Measurements from ENCODE around the gene DNAJC3. TPM values are rescaled to one million over a fixed set of nuclear protein-coding genes. Genes with fewer than 3 reads are reported as not detected.
A peak's percentile ranks its signal among the peaks of the same experiment; 100 is the strongest.

Gene DNAJC3
- polyA plus RNA-seq, 1 of the 3 experiments (the other 2 are of a cell fraction), result 5.8 TPM

DNA sequence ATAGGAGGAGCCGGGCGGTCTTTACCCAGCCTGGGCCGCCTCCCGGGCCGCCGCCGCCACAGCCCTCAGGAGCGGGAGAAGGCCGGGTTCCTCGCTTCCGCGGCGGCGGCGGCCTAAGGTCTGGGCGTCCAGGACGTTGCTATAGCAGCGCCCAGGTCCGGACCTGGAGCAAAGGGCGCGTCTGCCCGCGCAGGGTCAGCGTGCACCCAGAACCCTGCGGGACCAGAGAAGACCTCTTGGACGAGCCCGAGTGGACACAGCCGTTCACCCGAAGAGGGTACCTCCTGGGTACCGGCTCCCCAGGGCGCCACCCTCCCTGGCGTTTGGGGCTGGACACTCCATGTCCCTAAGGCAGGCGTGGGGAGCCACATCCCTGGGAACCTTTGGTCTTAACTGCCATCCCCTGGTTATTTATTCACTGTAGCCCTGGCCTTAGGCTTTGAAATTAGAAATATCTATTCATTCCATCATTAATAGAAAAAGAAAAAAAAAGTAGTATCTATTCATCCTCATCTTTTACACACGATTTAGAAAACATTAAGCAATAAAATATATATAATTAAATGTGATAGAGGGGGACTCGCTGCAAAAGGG, 34.8 kb upstream of the DNAJC3 start:
- 0 out of 2 replicates have a peak, but pooled peaks have one; percentile 27 for TF ChIP-seq SIN3A (IDR thresholded peaks at IDR 0.05; ENCODE audit: borderline replicate concordance, low read depth, low read length)
- no peak for TF ChIP-seq POLR2AphosphoS5 (IDR thresholded peaks at IDR 0.05; ENCODE audit: low read depth, low read length)
- no peak for TF ChIP-seq YY1 (IDR thresholded peaks at IDR 0.05; ENCODE audit: low read depth)

DNA sequence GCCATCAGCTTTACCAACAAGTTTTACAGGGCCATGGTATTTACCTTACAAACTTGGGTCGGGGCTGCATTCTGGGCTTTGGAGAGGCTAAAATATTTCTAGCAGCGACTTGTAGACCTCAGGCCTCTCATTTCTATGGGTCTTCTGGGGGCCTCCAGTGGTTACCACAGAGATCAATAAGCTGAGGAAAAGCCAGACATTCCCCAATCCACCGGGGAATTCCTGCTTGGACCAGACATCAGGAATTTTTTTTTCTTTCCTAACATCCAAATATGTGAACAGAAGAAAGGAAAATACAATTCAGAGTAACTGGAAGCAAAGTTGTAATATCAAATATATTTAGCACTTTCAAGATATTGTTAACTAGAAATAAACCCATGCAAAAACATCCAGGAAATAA, 33.9 kb upstream of the DNAJC3 start:
- Histone ChIP-seq H3K27ac (ENCODE audit: low read depth in 2 of 2, low read length in 1 of 2) (peak overlapping the region in 1 of 2 experiments; percentile 64; a peak in 2 of 4 replicates), H2AFZ (ENCODE audit: low read depth) (no peak overlapping the region), H3K27me3 (ENCODE audit: insufficient read depth) (no peaks in the 10 kb centered on the region), H3K79me2 (ENCODE audit: insufficient read depth) (peaks cover 41% of the 10 kb centered on the region), H3K36me3 (replicated peaks in 1 of 2; ENCODE audit: control insufficient read depth in 1 of 2, insufficient read depth in 2 of 2, low read length in 1 of 2) (peaks cover 18 to 29% of the 10 kb centered on the region in 2 experiments), H3F3A (replicated peaks; ENCODE audit: insufficient read depth) (peaks cover 8% of the 10 kb centered on the region), H3K4me1 (ENCODE audit: control insufficient read depth in 1 of 2, insufficient read depth in 2 of 2, low read depth in 1 of 2, low read length in 1 of 2) (peaks cover 0 to 21% of the 10 kb centered on the region in 2 experiments; a peak in 2 of 4 replicates), H3K4me3 (ENCODE audit: low read depth in 2 of 2, low read length in 1 of 2) (peak overlapping the region; percentile 79 to 85), H3K9me3 (no peaks in the 10 kb centered on the region), H3K9ac (peak overlapping the region; percentile 73; the same call in 1 of the 2 replicates), H3K4me2 (peak overlapping the region; percentile 99), H4K20me1 (ENCODE audit: insufficient read depth) (no peaks in the 10 kb centered on the region; the same call in 1 of the 2 replicates), H3K9me2 (no peaks in the 10 kb centered on the region)
- ChIA-PET POLR2A (interaction anchor here (0.7 kb wide), 1 partner anchor 34 kb away, joined by 4 read pairs; the partner anchor contains the start of gene DNAJC3), CTCF (interaction anchor here (1.0 to 2.1 kb wide), 6 partner anchors 8 to 191 kb away, joined by 3 to 11 read pairs (median 4); no protein-coding TSS in a partner anchor)
- peak; percentile 17 for DNase-seq
- 56% methylated on average over 3 of the region's 3 CpGs for WGBS (ENCODE audit: low lambda C conversion rate)
- TF ChIP-seq, protein P1, sequence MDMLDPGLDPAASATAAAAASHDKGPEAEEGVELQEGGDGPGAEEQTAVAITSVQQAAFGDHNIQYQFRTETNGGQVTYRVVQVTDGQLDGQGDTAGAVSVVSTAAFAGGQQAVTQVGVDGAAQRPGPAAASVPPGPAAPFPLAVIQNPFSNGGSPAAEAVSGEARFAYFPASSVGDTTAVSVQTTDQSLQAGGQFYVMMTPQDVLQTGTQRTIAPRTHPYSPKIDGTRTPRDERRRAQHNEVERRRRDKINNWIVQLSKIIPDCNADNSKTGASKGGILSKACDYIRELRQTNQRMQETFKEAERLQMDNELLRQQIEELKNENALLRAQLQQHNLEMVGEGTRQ (IDR thresholded peaks at IDR 0.05; ENCODE audit: borderline replicate concordance, low read depth, low read length), result no peak
- TF ChIP-seq SMC3 (IDR thresholded peaks at IDR 0.05; ENCODE audit: low read depth, low read length) (no peak), TEAD4 (IDR thresholded peaks at IDR 0.05; ENCODE audit: borderline replicate concordance, insufficient read depth) (no peak), EZH2phosphoT487 (IDR thresholded peaks at IDR 0.05; ENCODE audit: borderline replicate concordance, low read depth) (no peak), RXRA (IDR thresholded peaks at IDR 0.05; ENCODE audit: borderline replicate concordance, low read depth) (no peak), MXI1 (IDR thresholded peaks at IDR 0.05; ENCODE audit: low read depth, low read length) (no peak), JUND (IDR thresholded peaks at IDR 0.05) (no peak), SIN3A (IDR thresholded peaks at IDR 0.05; ENCODE audit: borderline replicate concordance, low read depth, low read length) (no peak), TCF12 (IDR thresholded peaks at IDR 0.05) (no peak), RCOR1 (IDR thresholded peaks at IDR 0.05; ENCODE audit: low read length) (no peak)
- TF ChIP-seq, protein P2, sequence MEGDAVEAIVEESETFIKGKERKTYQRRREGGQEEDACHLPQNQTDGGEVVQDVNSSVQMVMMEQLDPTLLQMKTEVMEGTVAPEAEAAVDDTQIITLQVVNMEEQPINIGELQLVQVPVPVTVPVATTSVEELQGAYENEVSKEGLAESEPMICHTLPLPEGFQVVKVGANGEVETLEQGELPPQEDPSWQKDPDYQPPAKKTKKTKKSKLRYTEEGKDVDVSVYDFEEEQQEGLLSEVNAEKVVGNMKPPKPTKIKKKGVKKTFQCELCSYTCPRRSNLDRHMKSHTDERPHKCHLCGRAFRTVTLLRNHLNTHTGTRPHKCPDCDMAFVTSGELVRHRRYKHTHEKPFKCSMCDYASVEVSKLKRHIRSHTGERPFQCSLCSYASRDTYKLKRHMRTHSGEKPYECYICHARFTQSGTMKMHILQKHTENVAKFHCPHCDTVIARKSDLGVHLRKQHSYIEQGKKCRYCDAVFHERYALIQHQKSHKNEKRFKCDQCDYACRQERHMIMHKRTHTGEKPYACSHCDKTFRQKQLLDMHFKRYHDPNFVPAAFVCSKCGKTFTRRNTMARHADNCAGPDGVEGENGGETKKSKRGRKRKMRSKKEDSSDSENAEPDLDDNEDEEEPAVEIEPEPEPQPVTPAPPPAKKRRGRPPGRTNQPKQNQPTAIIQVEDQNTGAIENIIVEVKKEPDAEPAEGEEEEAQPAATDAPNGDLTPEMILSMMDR (IDR thresholded peaks at IDR 0.05), result no peak
- TF ChIP-seq, protein P3, sequence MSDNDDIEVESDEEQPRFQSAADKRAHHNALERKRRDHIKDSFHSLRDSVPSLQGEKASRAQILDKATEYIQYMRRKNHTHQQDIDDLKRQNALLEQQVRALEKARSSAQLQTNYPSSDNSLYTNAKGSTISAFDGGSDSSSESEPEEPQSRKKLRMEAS (IDR thresholded peaks at IDR 0.05; ENCODE audit: low read depth), result no peak
- TF ChIP-seq, protein P4, sequence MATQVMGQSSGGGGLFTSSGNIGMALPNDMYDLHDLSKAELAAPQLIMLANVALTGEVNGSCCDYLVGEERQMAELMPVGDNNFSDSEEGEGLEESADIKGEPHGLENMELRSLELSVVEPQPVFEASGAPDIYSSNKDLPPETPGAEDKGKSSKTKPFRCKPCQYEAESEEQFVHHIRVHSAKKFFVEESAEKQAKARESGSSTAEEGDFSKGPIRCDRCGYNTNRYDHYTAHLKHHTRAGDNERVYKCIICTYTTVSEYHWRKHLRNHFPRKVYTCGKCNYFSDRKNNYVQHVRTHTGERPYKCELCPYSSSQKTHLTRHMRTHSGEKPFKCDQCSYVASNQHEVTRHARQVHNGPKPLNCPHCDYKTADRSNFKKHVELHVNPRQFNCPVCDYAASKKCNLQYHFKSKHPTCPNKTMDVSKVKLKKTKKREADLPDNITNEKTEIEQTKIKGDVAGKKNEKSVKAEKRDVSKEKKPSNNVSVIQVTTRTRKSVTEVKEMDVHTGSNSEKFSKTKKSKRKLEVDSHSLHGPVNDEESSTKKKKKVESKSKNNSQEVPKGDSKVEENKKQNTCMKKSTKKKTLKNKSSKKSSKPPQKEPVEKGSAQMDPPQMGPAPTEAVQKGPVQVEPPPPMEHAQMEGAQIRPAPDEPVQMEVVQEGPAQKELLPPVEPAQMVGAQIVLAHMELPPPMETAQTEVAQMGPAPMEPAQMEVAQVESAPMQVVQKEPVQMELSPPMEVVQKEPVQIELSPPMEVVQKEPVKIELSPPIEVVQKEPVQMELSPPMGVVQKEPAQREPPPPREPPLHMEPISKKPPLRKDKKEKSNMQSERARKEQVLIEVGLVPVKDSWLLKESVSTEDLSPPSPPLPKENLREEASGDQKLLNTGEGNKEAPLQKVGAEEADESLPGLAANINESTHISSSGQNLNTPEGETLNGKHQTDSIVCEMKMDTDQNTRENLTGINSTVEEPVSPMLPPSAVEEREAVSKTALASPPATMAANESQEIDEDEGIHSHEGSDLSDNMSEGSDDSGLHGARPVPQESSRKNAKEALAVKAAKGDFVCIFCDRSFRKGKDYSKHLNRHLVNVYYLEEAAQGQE (IDR thresholded peaks at IDR 0.05; ENCODE audit: low read depth, low read length), result no peak
- TF ChIP-seq, protein P5, sequence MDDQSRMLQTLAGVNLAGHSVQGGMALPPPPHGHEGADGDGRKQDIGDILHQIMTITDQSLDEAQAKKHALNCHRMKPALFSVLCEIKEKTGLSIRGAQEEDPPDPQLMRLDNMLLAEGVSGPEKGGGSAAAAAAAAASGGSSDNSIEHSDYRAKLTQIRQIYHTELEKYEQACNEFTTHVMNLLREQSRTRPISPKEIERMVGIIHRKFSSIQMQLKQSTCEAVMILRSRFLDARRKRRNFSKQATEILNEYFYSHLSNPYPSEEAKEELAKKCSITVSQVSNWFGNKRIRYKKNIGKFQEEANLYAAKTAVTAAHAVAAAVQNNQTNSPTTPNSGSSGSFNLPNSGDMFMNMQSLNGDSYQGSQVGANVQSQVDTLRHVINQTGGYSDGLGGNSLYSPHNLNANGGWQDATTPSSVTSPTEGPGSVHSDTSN (IDR thresholded peaks at IDR 0.05), result no peak
- TF ChIP-seq, protein P6, sequence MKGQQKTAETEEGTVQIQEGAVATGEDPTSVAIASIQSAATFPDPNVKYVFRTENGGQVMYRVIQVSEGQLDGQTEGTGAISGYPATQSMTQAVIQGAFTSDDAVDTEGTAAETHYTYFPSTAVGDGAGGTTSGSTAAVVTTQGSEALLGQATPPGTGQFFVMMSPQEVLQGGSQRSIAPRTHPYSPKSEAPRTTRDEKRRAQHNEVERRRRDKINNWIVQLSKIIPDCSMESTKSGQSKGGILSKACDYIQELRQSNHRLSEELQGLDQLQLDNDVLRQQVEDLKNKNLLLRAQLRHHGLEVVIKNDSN (IDR thresholded peaks at IDR 0.05; ENCODE audit: borderline replicate concordance, low read depth), result no peak

More for the DNA sequence above, 34.8 kb upstream of the DNAJC3 start:
- Histone ChIP-seq H3K79me2 (ENCODE audit: insufficient read depth) (peaks cover 41% of the 10 kb centered on the region), H2AFZ (ENCODE audit: low read depth) (peak overlapping the region; percentile 51; the same call in 1 of the 2 replicates), H3K27me3 (ENCODE audit: insufficient read depth) (no peaks in the 10 kb centered on the region), H3K9me3 (no peaks in the 10 kb centered on the region), H3K36me3 (replicated peaks in 1 of 2; ENCODE audit: control insufficient read depth in 1 of 2, insufficient read depth in 2 of 2, low read length in 1 of 2) (peaks cover 19 to 37% of the 10 kb centered on the region in 2 experiments), H3K9me2 (no peaks in the 10 kb centered on the region), H3K9ac (peak overlapping the region; percentile 73; the same call in 1 of the 2 replicates), H3K4me3 (ENCODE audit: low read depth in 2 of 2, low read length in 1 of 2) (peak overlapping the region; percentile 79 to 85), H3K27ac (ENCODE audit: low read depth in 2 of 2, low read length in 1 of 2) (no peak overlapping the region), H4K20me1 (ENCODE audit: insufficient read depth) (no peaks in the 10 kb centered on the region; the same call in 1 of the 2 replicates), H3K4me2 (peak overlapping the region; percentile 99), H3K4me1 (ENCODE audit: control insufficient read depth in 1 of 2, insufficient read depth in 2 of 2, low read depth in 1 of 2, low read length in 1 of 2) (peaks cover 0 to 21% of the 10 kb centered on the region in 2 experiments; a peak in 2 of 4 replicates), H3F3A (replicated peaks; ENCODE audit: insufficient read depth) (peaks cover 8% of the 10 kb centered on the region)
- WGBS (ENCODE audit: low lambda C conversion rate), result 18% methylated on average over 8 of the region's 35 CpGs
- CTCF ChIA-PET, result interaction anchor here (1.0 to 2.1 kb wide), 6 partner anchors 9 to 193 kb away, joined by 3 to 9 read pairs (median 4); no protein-coding TSS in a partner anchor
- DNase-seq, result peak; percentile 77
- POLR2A ChIA-PET, result no interaction called here
